OCI-LY3 (cell line): ENCODE data around the gene GSTO2.

Experiments
- H2AFZ ChIP-seq: fragments of 200-600, 300-600 bp; shearing (Covaris generic); 2 replicates; pipeline ENCODE4 v1.6.0; 2014; ENCODE audit warnings: antibody characterized with exemption, low read depth, low read length
- H3K27ac ChIP-seq: fragments of 200-600, 300-600 bp; sonication (generic); 2 replicates; pipeline ENCODE4 v1.5.1; 2014; ENCODE audit warnings: mild to moderate bottlenecking, low read length, moderate library complexity, mixed read lengths
- H3K27me3 ChIP-seq: fragments of 200-600, 300-600 bp; sonication (generic); 2 replicates; pipeline ENCODE4 v1.6.1; 2014; ENCODE audit warnings: low read depth, low read length, mixed read lengths
- H3K36me3 ChIP-seq: fragments of 200-600, 300-600 bp; sonication (generic); replicated peaks from 2 replicates; pipeline ENCODE3; 2014; ENCODE audit warnings: low read depth, low read length, mixed read lengths
- H3K4me1 ChIP-seq: fragments of 300-600, 200-600 bp; sonication (generic); 2 replicates; pipeline ENCODE4 v1.6.1; 2014; ENCODE audit warnings: low read length, mixed read lengths
- H3K4me2 ChIP-seq: fragments of 200-600, 300-600 bp; sonication (generic); 2 replicates; pipeline ENCODE4 v1.6.1; 2014; ENCODE audit warnings: low read length, mixed read lengths
- H3K4me3 ChIP-seq: fragments of 300-600, 200-600 bp; sonication (generic); 2 replicates; pipeline ENCODE4 v1.5.1; 2014; ENCODE audit warnings: antibody characterized with exemption, mild to moderate bottlenecking, low read length, moderate library complexity
- H3K79me2 ChIP-seq: fragments of 300-600, 200-600 bp; shearing (Covaris generic); 2 replicates; pipeline ENCODE4 v1.6.1; 2014; ENCODE audit warnings: mild to moderate bottlenecking, low read length, mixed read lengths
- H3K9ac ChIP-seq: fragments of 300-600, 200-600 bp; shearing (Covaris generic); 2 replicates; pipeline ENCODE4 v1.6.0; 2014; ENCODE audit warnings: mild to moderate bottlenecking, low read length, moderate library complexity
- H3K9me3 ChIP-seq: fragments of 200-600, 300-600 bp; shearing (Covaris generic); 2 replicates; pipeline ENCODE4 v1.6.1; 2014; ENCODE audit warnings: low read length, mixed read lengths; ENCODE audit not compliant: insufficient read depth
- H4K20me1 ChIP-seq: fragments of 200-600, 300-600 bp; sonication (generic); 2 replicates; pipeline ENCODE4 v1.6.1; 2016; ENCODE audit warnings: low read length, mixed read lengths; ENCODE audit not compliant: insufficient read depth
- EZH2phosphoT487 ChIP-seq: fragments of 200-600 bp; shearing (Covaris generic); IDR thresholded peaks from 2 replicates; pipeline ENCODE4 v1.6.1; 2018; ENCODE audit warnings: antibody characterized with exemption, mixed run types, low read depth
- TF ChIP-seq, protein P1 (sequence below): fragments of 200-600, 300-600 bp; sonication (generic); IDR thresholded peaks from 2 replicates; pipeline ENCODE4 v1.5.1; 2014; ENCODE audit warnings: antibody characterized with exemption, low read length, low read depth

GSTO2 gene

DNA sequence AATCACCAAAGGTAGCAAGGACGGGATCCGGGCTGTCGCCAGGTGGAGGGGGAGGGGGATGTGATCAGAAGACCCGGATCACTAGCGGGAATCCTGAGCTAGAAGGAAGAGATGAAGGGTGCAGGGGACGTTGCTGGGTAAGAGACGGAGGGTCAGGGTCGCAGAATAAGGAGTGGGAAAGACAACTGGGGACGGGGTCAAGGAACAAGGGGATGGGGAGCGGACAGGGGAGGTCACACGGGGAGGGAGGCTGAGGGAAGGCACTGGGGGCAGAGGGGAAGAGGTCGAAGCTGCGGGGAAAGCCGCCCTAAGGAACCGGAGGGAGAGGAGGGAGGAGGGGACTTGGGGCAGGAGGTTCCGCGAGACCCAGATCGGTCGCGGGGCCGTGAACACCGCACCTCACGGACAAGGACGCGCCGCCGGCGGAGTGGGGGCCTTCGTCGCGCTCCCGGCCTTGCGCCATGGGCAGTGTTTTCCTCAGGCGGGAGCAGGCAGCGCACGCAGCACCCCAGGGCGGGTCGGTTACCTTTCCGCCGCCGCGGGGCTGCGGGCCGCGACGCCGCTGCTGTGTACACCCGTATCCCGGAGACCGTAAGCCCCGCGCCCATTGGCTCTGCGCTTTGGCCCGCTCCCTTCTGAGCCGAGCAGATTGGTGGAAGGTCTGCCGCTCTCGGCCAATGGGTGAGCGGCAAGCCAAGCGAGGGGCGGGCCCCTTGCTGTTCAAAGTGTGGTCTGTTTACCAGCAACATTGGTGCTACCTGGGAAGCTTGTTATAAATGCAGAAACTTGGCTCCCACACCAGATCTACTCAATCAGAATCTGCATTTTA is 37.0 kb upstream of the GSTO2 start, which contains the start of gene CFAP43:
CFAP43 (minus strand) TSS at position 581 of the 829 bp plus-strand sequence; CDS start at position 463, 118 bp downstream.
- Histone ChIP-seq H3K4me2 (peak within 1 kb of the TSS; percentile 84), H3K79me2 (no peaks in the 10 kb centered on the region), H4K20me1 (no peaks in the 10 kb centered on the region), H3K27me3 (0 out of 2 replicates have a peak, but pooled peaks cover 4% of the 10 kb centered on the region), H3K9ac (no peak within 1 kb of the TSS; the same call in 1 of the 2 replicates), H3K9me3 (no peaks in the 10 kb centered on the region), H3K27ac (no peak within 1 kb of the TSS), H2AFZ (peak within 1 kb of the TSS; percentile 88), H3K36me3 (no peaks in the 10 kb centered on the region), H3K4me1 (no peaks in the 10 kb centered on the region), H3K4me3 (peak within 1 kb of the TSS; percentile 80)
- TF ChIP-seq, protein P1, sequence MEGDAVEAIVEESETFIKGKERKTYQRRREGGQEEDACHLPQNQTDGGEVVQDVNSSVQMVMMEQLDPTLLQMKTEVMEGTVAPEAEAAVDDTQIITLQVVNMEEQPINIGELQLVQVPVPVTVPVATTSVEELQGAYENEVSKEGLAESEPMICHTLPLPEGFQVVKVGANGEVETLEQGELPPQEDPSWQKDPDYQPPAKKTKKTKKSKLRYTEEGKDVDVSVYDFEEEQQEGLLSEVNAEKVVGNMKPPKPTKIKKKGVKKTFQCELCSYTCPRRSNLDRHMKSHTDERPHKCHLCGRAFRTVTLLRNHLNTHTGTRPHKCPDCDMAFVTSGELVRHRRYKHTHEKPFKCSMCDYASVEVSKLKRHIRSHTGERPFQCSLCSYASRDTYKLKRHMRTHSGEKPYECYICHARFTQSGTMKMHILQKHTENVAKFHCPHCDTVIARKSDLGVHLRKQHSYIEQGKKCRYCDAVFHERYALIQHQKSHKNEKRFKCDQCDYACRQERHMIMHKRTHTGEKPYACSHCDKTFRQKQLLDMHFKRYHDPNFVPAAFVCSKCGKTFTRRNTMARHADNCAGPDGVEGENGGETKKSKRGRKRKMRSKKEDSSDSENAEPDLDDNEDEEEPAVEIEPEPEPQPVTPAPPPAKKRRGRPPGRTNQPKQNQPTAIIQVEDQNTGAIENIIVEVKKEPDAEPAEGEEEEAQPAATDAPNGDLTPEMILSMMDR: no peak
- TF ChIP-seq EZH2phosphoT487: no peak

DNA sequence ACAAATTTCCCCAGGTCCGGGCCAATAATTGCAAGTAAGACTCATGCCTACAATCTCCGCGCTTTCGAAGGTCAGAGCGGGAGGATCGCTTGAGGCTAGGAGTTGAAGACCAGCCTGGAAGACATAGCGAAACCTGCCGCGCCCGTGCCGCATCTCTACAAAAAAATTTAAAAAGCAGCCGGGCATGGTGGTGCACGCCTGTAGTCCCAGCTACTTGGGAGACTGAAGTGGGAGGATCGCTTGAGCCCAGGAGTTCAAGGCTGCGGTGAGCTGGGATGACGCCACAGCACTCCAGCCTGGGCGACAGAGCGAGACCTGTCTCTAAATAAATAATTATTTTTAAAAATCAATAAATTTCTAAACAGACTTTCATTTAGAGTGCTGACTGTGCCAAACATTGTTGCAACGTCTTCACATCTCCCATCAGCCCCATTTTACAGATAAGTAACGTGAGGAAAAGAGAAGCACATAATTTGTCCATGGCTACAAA is 36.3 kb upstream of the GSTO2 start:
- Histone ChIP-seq H3K79me2 (no peaks in the 10 kb centered on the region), H2AFZ (peak overlapping the region; percentile 70), H3K27me3 (0 out of 2 replicates have a peak, but pooled peaks cover 4% of the 10 kb centered on the region), H3K4me1 (no peaks in the 10 kb centered on the region), H4K20me1 (no peaks in the 10 kb centered on the region), H3K4me2 (peak overlapping the region; percentile 84), H3K4me3 (peak overlapping the region; percentile 80), H3K36me3 (no peaks in the 10 kb centered on the region), H3K27ac (no peak overlapping the region), H3K9me3 (no peaks in the 10 kb centered on the region), H3K9ac (no peak overlapping the region)
- TF ChIP-seq, protein P1: no peak
- no peak for TF ChIP-seq EZH2phosphoT487

DNA sequence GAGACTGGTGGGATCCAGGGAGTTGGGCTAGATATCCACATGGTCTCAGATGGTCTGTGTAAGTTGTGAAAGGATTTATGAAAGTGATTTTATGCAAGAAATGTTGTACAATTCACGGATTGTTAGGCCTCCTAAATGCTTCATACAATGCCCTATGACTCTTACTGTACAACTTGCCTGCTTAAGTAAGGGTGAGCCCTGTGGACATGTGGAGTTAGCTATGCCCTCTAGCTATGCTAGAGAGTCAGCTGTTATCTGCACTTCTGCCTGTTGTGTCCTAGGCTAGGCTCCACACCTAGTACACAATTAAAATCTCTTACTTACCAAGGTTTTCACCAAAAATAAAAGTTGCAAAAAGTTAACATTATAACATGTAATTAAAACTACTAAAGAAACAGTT is 35.2 kb upstream of the GSTO2 start:
- Histone ChIP-seq H4K20me1 (no peaks in the 10 kb centered on the region), H3K79me2 (no peaks in the 10 kb centered on the region)

DNA sequence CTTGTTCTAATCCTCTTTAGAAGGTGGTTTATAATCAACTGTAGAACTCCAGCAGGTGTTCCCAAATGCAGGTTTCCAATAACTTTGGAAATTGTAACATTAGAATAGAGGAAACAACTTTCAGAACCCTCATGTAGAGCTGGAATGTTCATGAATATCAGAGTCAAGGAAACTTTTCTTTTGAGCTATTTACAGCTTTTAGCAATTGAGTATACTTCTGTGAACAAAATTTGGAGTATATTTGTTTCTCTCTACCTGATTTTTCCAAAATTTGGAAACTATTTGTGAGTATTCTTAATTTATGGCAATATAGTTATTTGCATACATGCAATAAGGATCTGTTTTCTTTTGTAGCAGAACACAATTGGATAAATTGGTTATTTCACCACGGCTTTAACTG is 34.0 kb upstream of the GSTO2 start:
- H3K36me3 ChIP-seq: no peaks in the 10 kb centered on the region
- no peak overlapping the region for H3K27ac ChIP-seq
- H4K20me1 ChIP-seq: no peaks in the 10 kb centered on the region
- TF ChIP-seq EZH2phosphoT487: no peak
- TF ChIP-seq, protein P1: no peak
- H2AFZ ChIP-seq: no peak overlapping the region
- H3K9ac ChIP-seq: no peak overlapping the region
- H3K4me1 ChIP-seq: no peaks in the 10 kb centered on the region
- no peak overlapping the region for H3K4me2 ChIP-seq
- H3K79me2 ChIP-seq: no peaks in the 10 kb centered on the region
- H3K27me3 ChIP-seq: 0 out of 2 replicates have a peak, but pooled peaks cover 4% of the 10 kb centered on the region
- H3K9me3 ChIP-seq: no peaks in the 10 kb centered on the region
- H3K4me3 ChIP-seq: no peak overlapping the region

More for the DNA sequence above, 35.2 kb upstream of the GSTO2 start:
- no peak overlapping the region for H3K4me3 ChIP-seq
- no peak overlapping the region for H3K4me2 ChIP-seq
- H2AFZ ChIP-seq: no peak overlapping the region
- TF ChIP-seq, protein P1: no peak
- TF ChIP-seq EZH2phosphoT487: no peak
- no peaks in the 10 kb centered on the region for H3K36me3 ChIP-seq
- 0 out of 2 replicates have a peak, but pooled peaks cover 4% of the 10 kb centered on the region for H3K27me3 ChIP-seq
- H3K27ac ChIP-seq: no peak overlapping the region
- H3K9me3 ChIP-seq: no peaks in the 10 kb centered on the region
- H3K9ac ChIP-seq: no peak overlapping the region
- no peaks in the 10 kb centered on the region for H3K4me1 ChIP-seq
